ENCODE data around the gene CDH12.

CDH12 gene

DNA sequence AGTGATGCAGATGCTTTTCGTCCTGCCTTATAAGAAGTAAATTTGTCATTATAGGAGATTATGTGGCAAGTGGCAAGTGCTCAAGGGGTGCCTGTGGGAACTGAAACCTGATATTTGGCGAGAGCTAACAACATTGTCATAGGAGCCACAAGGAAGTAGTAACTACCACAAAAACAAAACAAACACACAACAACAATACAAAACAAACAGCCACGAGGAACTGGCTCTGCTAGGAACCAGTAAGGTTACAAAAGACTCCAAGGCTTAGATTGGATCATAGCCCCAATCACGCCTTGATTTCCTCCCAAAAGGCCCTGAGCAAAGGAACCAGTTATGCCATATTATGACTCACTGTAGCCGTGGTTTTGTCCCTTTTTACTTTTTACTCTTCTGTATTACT is 1045.2 kb downstream of the CDH12 start:
- Histone ChIP-seq H2AFZ (ENCODE audit: low read length) (no peak overlapping the region), H3K4me2 (ENCODE audit: low read length) (no peak overlapping the region), H3K9me3 (ENCODE audit: low read length) (no peaks in the 10 kb centered on the region), H3K4me1 (ENCODE audit: insufficient read depth, low read length, severe bottlenecking) (no peaks in the 10 kb centered on the region), H3K9ac (ENCODE audit: low read length) (no peak overlapping the region), H3K27ac (ENCODE audit: low read depth, low read length, poor library complexity, severe bottlenecking) (no peak overlapping the region), H3K79me2 (ENCODE audit: insufficient read depth, low read length) (no peaks in the 10 kb centered on the region), H4K20me1 (ENCODE audit: insufficient read depth, low read length) (no peaks in the 10 kb centered on the region), H3K27me3 (ENCODE audit: insufficient read depth, low read length) (no peaks in the 10 kb centered on the region), H3K36me3 (ENCODE audit: insufficient read depth, low read length) (no peaks in the 10 kb centered on the region), H3K9me2 (ENCODE audit: low read depth, low read length) (no peaks in the 10 kb centered on the region), H3F3A (ENCODE audit: insufficient read depth, low read length) (no peaks in the 10 kb centered on the region), H3K4me3 (ENCODE audit: low read depth, low read length, poor library complexity, severe bottlenecking) (no peak overlapping the region)
- TF ChIP-seq, protein P1, sequence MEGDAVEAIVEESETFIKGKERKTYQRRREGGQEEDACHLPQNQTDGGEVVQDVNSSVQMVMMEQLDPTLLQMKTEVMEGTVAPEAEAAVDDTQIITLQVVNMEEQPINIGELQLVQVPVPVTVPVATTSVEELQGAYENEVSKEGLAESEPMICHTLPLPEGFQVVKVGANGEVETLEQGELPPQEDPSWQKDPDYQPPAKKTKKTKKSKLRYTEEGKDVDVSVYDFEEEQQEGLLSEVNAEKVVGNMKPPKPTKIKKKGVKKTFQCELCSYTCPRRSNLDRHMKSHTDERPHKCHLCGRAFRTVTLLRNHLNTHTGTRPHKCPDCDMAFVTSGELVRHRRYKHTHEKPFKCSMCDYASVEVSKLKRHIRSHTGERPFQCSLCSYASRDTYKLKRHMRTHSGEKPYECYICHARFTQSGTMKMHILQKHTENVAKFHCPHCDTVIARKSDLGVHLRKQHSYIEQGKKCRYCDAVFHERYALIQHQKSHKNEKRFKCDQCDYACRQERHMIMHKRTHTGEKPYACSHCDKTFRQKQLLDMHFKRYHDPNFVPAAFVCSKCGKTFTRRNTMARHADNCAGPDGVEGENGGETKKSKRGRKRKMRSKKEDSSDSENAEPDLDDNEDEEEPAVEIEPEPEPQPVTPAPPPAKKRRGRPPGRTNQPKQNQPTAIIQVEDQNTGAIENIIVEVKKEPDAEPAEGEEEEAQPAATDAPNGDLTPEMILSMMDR (IDR thresholded peaks at IDR 0.05; ENCODE audit: low read length) = no peak
- no peak for TF ChIP-seq EZH2 (IDR thresholded peaks at IDR 0.05; ENCODE audit: borderline replicate concordance, low read length)

DNA sequence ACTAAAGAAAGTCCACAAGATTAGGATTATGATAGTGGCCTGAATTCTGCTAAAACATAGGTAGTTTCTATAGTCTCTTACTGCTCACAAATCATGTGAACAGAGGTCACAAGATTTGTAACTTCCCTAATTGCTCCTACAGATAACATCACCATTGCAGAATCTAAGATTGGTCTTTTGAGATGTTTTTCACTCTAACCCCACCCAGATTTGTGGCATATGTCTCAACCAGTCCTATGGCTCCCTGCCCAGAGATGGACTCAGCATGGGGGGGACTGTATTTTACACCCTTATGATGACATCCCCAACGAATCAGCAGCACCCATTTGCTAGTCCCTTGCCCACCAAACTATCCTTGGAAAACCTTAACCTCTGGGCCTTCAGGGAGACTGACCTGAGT is 1046.2 kb downstream of the CDH12 start:
- no peak overlapping the region for H3K4me2 ChIP-seq (ENCODE audit: low read length)
- no peaks in the 10 kb centered on the region for H3K9me2 ChIP-seq (ENCODE audit: low read depth, low read length)
- H3K27ac ChIP-seq (ENCODE audit: low read depth, low read length, poor library complexity, severe bottlenecking) = no peak overlapping the region
- H3K27me3 ChIP-seq (ENCODE audit: insufficient read depth, low read length) = no peaks in the 10 kb centered on the region
- H4K20me1 ChIP-seq (ENCODE audit: insufficient read depth, low read length) = no peaks in the 10 kb centered on the region
- H3K4me3 ChIP-seq (ENCODE audit: low read depth, low read length, poor library complexity, severe bottlenecking) = no peak overlapping the region
- H3K9ac ChIP-seq (ENCODE audit: low read length) = no peak overlapping the region
- H2AFZ ChIP-seq (ENCODE audit: low read length) = no peak overlapping the region
- no peaks in the 10 kb centered on the region for H3F3A ChIP-seq (ENCODE audit: insufficient read depth, low read length)
- TF ChIP-seq, protein P1 (IDR thresholded peaks at IDR 0.05; ENCODE audit: low read length) = no peak
- no peak for TF ChIP-seq EZH2 (IDR thresholded peaks at IDR 0.05; ENCODE audit: borderline replicate concordance, low read length)
- H3K79me2 ChIP-seq (ENCODE audit: insufficient read depth, low read length) = no peaks in the 10 kb centered on the region
- no peaks in the 10 kb centered on the region for H3K4me1 ChIP-seq (ENCODE audit: insufficient read depth, low read length, severe bottlenecking)
- H3K9me3 ChIP-seq (ENCODE audit: low read length) = no peaks in the 10 kb centered on the region
- H3K36me3 ChIP-seq (ENCODE audit: insufficient read depth, low read length) = no peaks in the 10 kb centered on the region

DNA sequence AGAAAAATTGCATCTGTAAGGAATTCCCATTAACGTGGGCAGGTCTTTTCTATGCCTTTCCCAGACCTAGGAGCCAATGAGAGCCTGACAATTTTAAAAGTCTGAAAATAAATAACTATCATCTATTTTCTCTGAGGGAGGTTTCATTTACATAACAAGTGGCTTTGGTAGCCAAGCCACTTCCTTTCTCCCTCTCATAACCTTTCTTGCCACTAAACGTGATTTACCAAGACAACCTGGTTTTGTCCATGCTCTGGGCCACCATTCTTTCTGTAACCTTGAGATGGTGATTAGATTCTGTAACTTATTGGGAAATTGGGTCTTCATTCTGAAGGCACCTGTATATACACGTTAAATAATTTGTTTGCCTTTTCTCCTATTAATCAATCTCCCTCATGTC is 1046.9 kb downstream of the CDH12 start:
- H3K4me3 ChIP-seq (ENCODE audit: low read depth, low read length, poor library complexity, severe bottlenecking) = no peak overlapping the region
- H3K9ac ChIP-seq (ENCODE audit: low read length) = no peak overlapping the region
- TF ChIP-seq, protein P1 (IDR thresholded peaks at IDR 0.05; ENCODE audit: low read length) = no peak
- TF ChIP-seq EZH2 (IDR thresholded peaks at IDR 0.05; ENCODE audit: borderline replicate concordance, low read length) = no peak
- H2AFZ ChIP-seq (ENCODE audit: low read length) = no peak overlapping the region
- H4K20me1 ChIP-seq (ENCODE audit: insufficient read depth, low read length) = no peaks in the 10 kb centered on the region
- H3K9me2 ChIP-seq (ENCODE audit: low read depth, low read length) = no peaks in the 10 kb centered on the region
- H3K36me3 ChIP-seq (ENCODE audit: insufficient read depth, low read length) = no peaks in the 10 kb centered on the region
- H3K27ac ChIP-seq (ENCODE audit: low read depth, low read length, poor library complexity, severe bottlenecking) = no peak overlapping the region
- no peaks in the 10 kb centered on the region for H3K79me2 ChIP-seq (ENCODE audit: insufficient read depth, low read length)
- no peaks in the 10 kb centered on the region for H3K9me3 ChIP-seq (ENCODE audit: low read length)
- no peak overlapping the region for H3K4me2 ChIP-seq (ENCODE audit: low read length)
- H3F3A ChIP-seq (ENCODE audit: insufficient read depth, low read length) = no peaks in the 10 kb centered on the region
- no peaks in the 10 kb centered on the region for H3K27me3 ChIP-seq (ENCODE audit: insufficient read depth, low read length)
- no peaks in the 10 kb centered on the region for H3K4me1 ChIP-seq (ENCODE audit: insufficient read depth, low read length, severe bottlenecking)

All from OCI-LY1 (cell line).